GM12864 (cell line): Measurements from ENCODE around the gene ANAPC7.
A peak's percentile ranks its signal among the peaks of the same experiment; 100 is the strongest.
"Not testable (repeated sequence)": the region's sequence is repeated elsewhere in the genome, so short reads cannot be mapped to it uniquely, and the experiment has no call there.

Experiments used
- DNase-seq: peaks from one replicate; pipeline ENCODE4 v3.0.0-alpha.2; 2011; ENCODE audit warnings: low read depth
- H3K4me3 ChIP-seq: 2 replicates; pipeline ENCODE4 v1.5.1; 2011; ENCODE audit warnings: mild to moderate bottlenecking, low read depth, low read length, control low read depth
- TF ChIP-seq, protein P1 (sequence below): IDR thresholded peaks from 2 replicates; pipeline ENCODE4 v1.5.1; 2011; ENCODE audit warnings: low read depth, mild to moderate bottlenecking, moderate library complexity, low read length, control low read depth, inconsistent platforms; ENCODE audit errors: missing control alignments

The ANAPC7 gene

DNA sequence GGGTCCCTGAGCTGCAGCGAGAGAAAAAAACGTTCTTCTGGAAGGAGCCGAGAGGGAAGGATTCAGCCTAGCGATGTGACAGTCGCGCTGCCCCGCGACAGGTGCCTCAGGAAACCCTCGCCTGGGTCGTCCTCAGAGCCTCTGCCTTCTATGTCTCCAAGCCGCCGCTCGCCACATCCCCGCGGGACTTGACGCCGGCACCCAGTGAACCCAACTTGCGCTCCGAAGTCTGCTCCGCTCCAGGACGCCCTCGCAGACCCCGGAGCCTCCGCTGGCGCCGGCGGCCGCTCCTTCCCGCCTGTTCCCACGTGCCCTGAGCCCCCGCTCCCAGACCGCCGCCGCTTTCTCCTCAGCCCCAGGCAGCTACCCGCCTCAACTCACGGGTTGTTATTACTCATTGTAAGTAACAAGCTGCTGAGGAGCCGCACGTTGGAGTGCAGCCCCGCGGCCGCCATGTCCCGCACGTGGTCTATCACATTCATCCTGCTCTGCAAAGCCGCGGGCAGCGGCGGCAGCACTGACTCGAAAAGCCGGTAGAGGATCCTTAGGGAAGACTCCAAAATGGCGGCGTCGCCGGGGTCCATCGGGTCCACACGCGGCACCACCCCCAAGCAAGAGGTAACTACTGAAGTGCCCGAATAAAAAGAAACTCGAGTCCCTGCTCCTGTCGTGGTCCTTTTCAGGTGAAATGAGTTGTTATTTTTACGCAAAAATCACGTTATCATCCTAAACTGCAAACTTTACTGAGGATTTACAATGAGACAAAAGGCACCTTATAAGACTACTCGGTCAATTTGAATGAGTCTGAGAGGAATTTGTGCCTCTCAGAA is at the start of gene ANAPC7:
Gene ANAPC7, minus strand, starts transcription at position 563 of the 830 bp plus-strand sequence. Its CDS starts 81 bp downstream, at position 482.
- TF ChIP-seq, protein P1, sequence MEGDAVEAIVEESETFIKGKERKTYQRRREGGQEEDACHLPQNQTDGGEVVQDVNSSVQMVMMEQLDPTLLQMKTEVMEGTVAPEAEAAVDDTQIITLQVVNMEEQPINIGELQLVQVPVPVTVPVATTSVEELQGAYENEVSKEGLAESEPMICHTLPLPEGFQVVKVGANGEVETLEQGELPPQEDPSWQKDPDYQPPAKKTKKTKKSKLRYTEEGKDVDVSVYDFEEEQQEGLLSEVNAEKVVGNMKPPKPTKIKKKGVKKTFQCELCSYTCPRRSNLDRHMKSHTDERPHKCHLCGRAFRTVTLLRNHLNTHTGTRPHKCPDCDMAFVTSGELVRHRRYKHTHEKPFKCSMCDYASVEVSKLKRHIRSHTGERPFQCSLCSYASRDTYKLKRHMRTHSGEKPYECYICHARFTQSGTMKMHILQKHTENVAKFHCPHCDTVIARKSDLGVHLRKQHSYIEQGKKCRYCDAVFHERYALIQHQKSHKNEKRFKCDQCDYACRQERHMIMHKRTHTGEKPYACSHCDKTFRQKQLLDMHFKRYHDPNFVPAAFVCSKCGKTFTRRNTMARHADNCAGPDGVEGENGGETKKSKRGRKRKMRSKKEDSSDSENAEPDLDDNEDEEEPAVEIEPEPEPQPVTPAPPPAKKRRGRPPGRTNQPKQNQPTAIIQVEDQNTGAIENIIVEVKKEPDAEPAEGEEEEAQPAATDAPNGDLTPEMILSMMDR = no peak
- peak within 1 kb of the TSS; percentile 94 for H3K4me3 ChIP-seq
- DNase-seq = peak; percentile 74

- TF ChIP-seq, protein P1 = no peak
- H3K4me3 ChIP-seq = no peak overlapping the region
- no peak for DNase-seq
Observed at GRCh38 chr12:110451263-110451662, 47.8 kb upstream of the ANAPC7 start.

GRCh38 chr12:110449799-110450497 is 46.4 kb upstream of the ANAPC7 start, which contains the start of gene ARPC3:
TSS of gene ARPC3 (minus strand) at chr12:110450337. CDS start at chr12:110450260, 77 bp downstream.
- TF ChIP-seq, protein P1 = peak; percentile 85
- DNase-seq = peak; percentile 90
- H3K4me3 ChIP-seq = peak within 1 kb of the TSS; percentile 60

- TF ChIP-seq, protein P1 = no peak
- DNase-seq = no peak
Observed at GRCh38 chr12:110444455-110444854, 40.9 kb upstream of the ANAPC7 start.

GRCh38 chr12:110436231-110436630 is 32.7 kb upstream of the ANAPC7 start:
- TF ChIP-seq, protein P1 = no peak
- no peak overlapping the region for H3K4me3 ChIP-seq
- no peak for DNase-seq

More at GRCh38 chr12:110444455-110444854, 40.9 kb upstream of the ANAPC7 start:
- H3K4me3 ChIP-seq = no peak overlapping the region

- no peak for DNase-seq
- TF ChIP-seq, protein P1 = no peak
- H3K4me3 ChIP-seq = no peak overlapping the region; the same call in 1 of the 2 replicates
Observed at GRCh38 chr12:110431957-110432587, 28.6 kb upstream of the ANAPC7 start.

DNA sequence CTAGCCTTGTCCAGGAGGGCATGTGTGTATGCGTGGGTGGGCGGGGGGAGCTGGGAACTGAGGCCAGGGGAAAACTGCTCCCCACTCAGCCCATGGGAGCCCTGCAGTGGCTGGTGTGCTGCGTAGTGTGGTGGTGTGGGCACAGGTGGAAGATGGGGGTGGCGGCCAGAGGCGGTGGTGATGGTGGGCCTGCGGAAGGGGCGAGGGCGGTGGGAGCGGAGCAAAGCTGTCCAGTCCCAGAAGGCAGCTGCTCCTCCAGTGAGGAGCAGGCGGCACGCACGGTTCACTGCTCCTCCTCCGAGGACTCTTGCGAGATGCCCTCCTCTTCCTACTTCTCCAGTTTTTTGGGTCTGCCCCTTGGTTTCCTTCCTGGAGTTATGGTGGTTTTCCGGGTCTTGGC is 26.2 kb upstream of the ANAPC7 start:
- not testable (repeated sequence) for DNase-seq, H3K4me3 ChIP-seq
